HEK293 (cell line): ENCODE data around the gene TTLL1.

Source experiments
- IKZF3 ChIP-seq: fragments of 450-650 bp; IDR thresholded peaks from 2 replicates; pipeline ENCODE4 v1.5.0; 2018; ENCODE audit warnings: missing biosample characterization, mild to moderate bottlenecking, missing genetic modification characterization, moderate library complexity
- KLF10 ChIP-seq: fragments of 450-650 bp; IDR thresholded peaks from 2 replicates; pipeline ENCODE4 v1.5.1; 2018; ENCODE audit warnings: missing biosample characterization, mild to moderate bottlenecking, missing genetic modification characterization
- KLF16 ChIP-seq: fragments of 450-650 bp; formaldehyde crosslinking; IDR thresholded peaks from 2 replicates; pipeline ENCODE4 v1.5.1; 2017; ENCODE audit warnings: missing biosample characterization, missing genetic modification characterization
- ZBTB1 ChIP-seq: fragments of 450-650 bp; formaldehyde crosslinking; IDR thresholded peaks from 2 replicates; pipeline ENCODE4 v1.5.1; 2016; ENCODE audit warnings: missing biosample characterization, missing genetic modification characterization
- ZNF184 ChIP-seq: fragments of 450-650 bp; IDR thresholded peaks from 2 replicates; pipeline ENCODE4 v1.5.1; 2018; ENCODE audit warnings: missing biosample characterization, mild to moderate bottlenecking, missing genetic modification characterization
- ZNF292 ChIP-seq: fragments of 450-650 bp; formaldehyde crosslinking; IDR thresholded peaks from 2 replicates; pipeline ENCODE4 v1.5.1; 2016; ENCODE audit warnings: low read depth, missing biosample characterization, missing genetic modification characterization, borderline replicate concordance
- ZNF394 ChIP-seq: fragments of 450-650 bp; formaldehyde crosslinking; IDR thresholded peaks from 2 replicates; pipeline ENCODE4 v1.5.1; 2016; ENCODE audit warnings: missing biosample characterization, missing genetic modification characterization, mild to moderate bottlenecking, moderate library complexity, borderline replicate concordance
- ZNF501 ChIP-seq: fragments of 450-650 bp; formaldehyde crosslinking; IDR thresholded peaks from 2 replicates; pipeline ENCODE4 v1.5.1; 2016; ENCODE audit warnings: missing biosample characterization, missing genetic modification characterization
- ZNF561 ChIP-seq: fragments of 450-650 bp; IDR thresholded peaks from 2 replicates; pipeline ENCODE4 v1.5.1; 2018; ENCODE audit warnings: missing biosample characterization, missing genetic modification characterization, borderline replicate concordance
- ZNF747 ChIP-seq: fragments of 450-650 bp; formaldehyde crosslinking; IDR thresholded peaks from 2 replicates; pipeline ENCODE4 v1.5.1; 2016; ENCODE audit warnings: missing biosample characterization, missing genetic modification characterization
- TF ChIP-seq, protein P1 (sequence below): fragments of 450-650 bp; formaldehyde crosslinking; IDR thresholded peaks from 2 replicates; pipeline ENCODE4 v1.5.1; 2016; ENCODE audit warnings: missing biosample characterization, missing genetic modification characterization
- TF ChIP-seq, protein P2 (sequence below): fragments of 450-650 bp; formaldehyde crosslinking; IDR thresholded peaks from 2 replicates; pipeline ENCODE4 v1.5.1; 2016; ENCODE audit warnings: missing biosample characterization, missing genetic modification characterization

DNA sequence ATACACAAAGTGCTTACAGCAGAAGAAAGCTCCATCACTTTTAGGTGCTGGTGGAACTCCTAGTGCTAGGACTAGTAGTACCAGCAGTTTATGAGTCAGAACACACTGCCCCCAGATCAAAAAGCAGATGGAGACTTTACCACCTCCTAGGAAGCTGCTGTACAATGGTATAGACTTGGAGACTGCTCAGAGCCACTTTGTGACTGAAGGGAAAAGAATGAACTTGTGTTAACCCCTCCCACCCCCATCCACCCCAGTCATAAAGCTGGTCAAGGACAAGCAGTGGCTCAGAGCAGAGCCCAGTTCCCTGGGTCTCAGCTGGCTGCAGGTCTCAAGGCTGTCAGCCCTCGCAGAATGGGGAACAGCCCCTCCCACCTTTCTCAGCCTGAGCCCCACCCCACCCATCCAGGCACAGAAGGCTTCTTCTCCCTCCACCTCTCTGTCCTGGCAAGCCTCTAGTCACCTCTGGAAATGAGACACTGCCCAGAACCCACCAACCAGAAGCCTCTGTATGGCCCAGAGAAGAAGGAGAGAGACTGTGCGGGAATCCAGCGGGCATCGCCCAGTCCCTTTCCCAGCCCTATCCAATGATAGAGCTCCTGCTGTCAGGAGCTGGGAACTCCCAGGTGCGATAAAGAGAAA lies 98.1 kb downstream of the TTLL1 start:
- TF ChIP-seq KLF16 (no peak), IKZF3 (tag by site-specific recombination) (no peak), ZNF561 (tag by site-specific recombination) (no peak), ZNF747 (tag by site-specific recombination) (no peak), ZNF184 (tag by site-specific recombination) (no peak), ZBTB1 (tag by site-specific recombination) (no peak), ZNF394 (no peak), ZNF292 (tag by site-specific recombination) (no peak), ZNF501 (tag by site-specific recombination) (no peak), KLF10 (tag by site-specific recombination) (no peak)
- TF ChIP-seq, protein P1, sequence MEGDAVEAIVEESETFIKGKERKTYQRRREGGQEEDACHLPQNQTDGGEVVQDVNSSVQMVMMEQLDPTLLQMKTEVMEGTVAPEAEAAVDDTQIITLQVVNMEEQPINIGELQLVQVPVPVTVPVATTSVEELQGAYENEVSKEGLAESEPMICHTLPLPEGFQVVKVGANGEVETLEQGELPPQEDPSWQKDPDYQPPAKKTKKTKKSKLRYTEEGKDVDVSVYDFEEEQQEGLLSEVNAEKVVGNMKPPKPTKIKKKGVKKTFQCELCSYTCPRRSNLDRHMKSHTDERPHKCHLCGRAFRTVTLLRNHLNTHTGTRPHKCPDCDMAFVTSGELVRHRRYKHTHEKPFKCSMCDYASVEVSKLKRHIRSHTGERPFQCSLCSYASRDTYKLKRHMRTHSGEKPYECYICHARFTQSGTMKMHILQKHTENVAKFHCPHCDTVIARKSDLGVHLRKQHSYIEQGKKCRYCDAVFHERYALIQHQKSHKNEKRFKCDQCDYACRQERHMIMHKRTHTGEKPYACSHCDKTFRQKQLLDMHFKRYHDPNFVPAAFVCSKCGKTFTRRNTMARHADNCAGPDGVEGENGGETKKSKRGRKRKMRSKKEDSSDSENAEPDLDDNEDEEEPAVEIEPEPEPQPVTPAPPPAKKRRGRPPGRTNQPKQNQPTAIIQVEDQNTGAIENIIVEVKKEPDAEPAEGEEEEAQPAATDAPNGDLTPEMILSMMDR, result no peak
- TF ChIP-seq, protein P2, sequence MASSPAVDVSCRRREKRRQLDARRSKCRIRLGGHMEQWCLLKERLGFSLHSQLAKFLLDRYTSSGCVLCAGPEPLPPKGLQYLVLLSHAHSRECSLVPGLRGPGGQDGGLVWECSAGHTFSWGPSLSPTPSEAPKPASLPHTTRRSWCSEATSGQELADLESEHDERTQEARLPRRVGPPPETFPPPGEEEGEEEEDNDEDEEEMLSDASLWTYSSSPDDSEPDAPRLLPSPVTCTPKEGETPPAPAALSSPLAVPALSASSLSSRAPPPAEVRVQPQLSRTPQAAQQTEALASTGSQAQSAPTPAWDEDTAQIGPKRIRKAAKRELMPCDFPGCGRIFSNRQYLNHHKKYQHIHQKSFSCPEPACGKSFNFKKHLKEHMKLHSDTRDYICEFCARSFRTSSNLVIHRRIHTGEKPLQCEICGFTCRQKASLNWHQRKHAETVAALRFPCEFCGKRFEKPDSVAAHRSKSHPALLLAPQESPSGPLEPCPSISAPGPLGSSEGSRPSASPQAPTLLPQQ (tag by site-specific recombination), result no peak
